Stimulated activated CD4-positive, alpha-beta T cell treated with anti-CD3 and anti-CD28 coated beads, Interleukin-15, amount 100 ng/mL, for 1 hour (primary cell): ENCODE results near the gene RIPPLY3.
A peak's percentile ranks its signal among the peaks of the same experiment; 100 is the strongest.
"Not testable (repeated sequence)": the region's sequence is repeated elsewhere in the genome, so short reads cannot be mapped to it uniquely, and the experiment has no call there.

Experiments used
- DNase-seq, 2 donors: peaks; one replicate each; pipeline ENCODE4 v3.0.0-alpha.2; 2020; ENCODE audit warnings: low read depth in 1 of 2, low spot score in 1 of 2

Gene RIPPLY3

GRCh38 chr21:37008724-37009123 is 2.2 kb downstream of the RIPPLY3 start:
- DNase-seq, result no peak

- DNase-seq, result peak; percentile 47 to 70
Observed at GRCh38 chr21:37009740-37010341, 3.3 kb downstream of the RIPPLY3 start.

GRCh38 chr21:37017951-37018679 is 11.6 kb downstream of the RIPPLY3 start:
- DNase-seq, result no peak

GRCh38 chr21:37026499-37026898 is 20.0 kb downstream of the RIPPLY3 start:
- DNase-seq, result no peak

GRCh38 chr21:37028570-37028969 is 22.1 kb downstream of the RIPPLY3 start:
- no peak for DNase-seq

GRCh38 chr21:37030864-37031263 is 24.4 kb downstream of the RIPPLY3 start:
- no peak for DNase-seq

- DNase-seq, result no peak
Observed at GRCh38 chr21:37032293-37032692, 25.8 kb downstream of the RIPPLY3 start.

- no peak for DNase-seq
Observed at GRCh38 chr21:37032877-37033471, 26.5 kb downstream of the RIPPLY3 start.

- not testable (repeated sequence) for DNase-seq
Observed at GRCh38 chr21:37034394-37034793, 27.9 kb downstream of the RIPPLY3 start.

GRCh38 chr21:37036177-37036576 is 29.7 kb downstream of the RIPPLY3 start:
- DNase-seq, result no peak

- DNase-seq, result no peak
Observed at GRCh38 chr21:37039411-37040075, 33.0 kb downstream of the RIPPLY3 start.

GRCh38 chr21:37040212-37040611 is 33.7 kb downstream of the RIPPLY3 start:
- DNase-seq, result no peak

GRCh38 chr21:37041706-37042271 is 35.3 kb downstream of the RIPPLY3 start:
- no peak for DNase-seq

- no peak for DNase-seq
Observed at GRCh38 chr21:37043818-37044217, 37.3 kb downstream of the RIPPLY3 start.

GRCh38 chr21:37044643-37045042 is 38.1 kb downstream of the RIPPLY3 start:
- DNase-seq, result no peak

- no peak for DNase-seq
Observed at GRCh38 chr21:37045149-37045548, 38.6 kb downstream of the RIPPLY3 start.

GRCh38 chr21:37045556-37045955 is 39.1 kb downstream of the RIPPLY3 start:
- no peak for DNase-seq

GRCh38 chr21:37047079-37047478 is 40.6 kb downstream of the RIPPLY3 start:
- no peak for DNase-seq

GRCh38 chr21:37049741-37050140 is 43.2 kb downstream of the RIPPLY3 start:
- not testable (repeated sequence) for DNase-seq

- no peak for DNase-seq
Observed at GRCh38 chr21:37055271-37055855, 48.9 kb downstream of the RIPPLY3 start.

- no peak for DNase-seq
Observed at GRCh38 chr21:37057614-37058013, 51.1 kb downstream of the RIPPLY3 start.
